CD14-positive monocyte (primary cell): ENCODE measurements around the gene SPSB4. TPM values are rescaled to one million over a fixed set of nuclear protein-coding genes. Genes with fewer than 3 reads are reported as not detected.
A peak's percentile ranks its signal among the peaks of the same experiment; 100 is the strongest.
"Not testable (repeated sequence)": the region's sequence is repeated elsewhere in the genome, so short reads cannot be mapped to it uniquely, and the experiment has no call there.

Experiments
- DNase-seq, 3 donors: peaks; one replicate each; pipeline ENCODE4 v3.0.0-alpha.2; 2011 to 2022
- H2AFZ ChIP-seq: 2 replicates; pipeline ENCODE4 v1.6.0; 2012; ENCODE audit warnings: mild to moderate bottlenecking, low read depth, low read length, inconsistent platforms; ENCODE audit not compliant: insufficient read depth, poor library complexity, severe bottlenecking
- H3K27ac ChIP-seq, 2 donors: 1 replicate in 1 of 2; 2 replicates in 1 of 2; pipeline ENCODE4 v1.5.1; 2012 to 2013; ENCODE audit warnings: low read length in 2 of 2, control low read depth in 1 of 2, inconsistent platforms in 1 of 2, low read depth in 1 of 2, mild to moderate bottlenecking in 1 of 2
- H3K27me3 ChIP-seq, 2 donors: one replicate each; pipeline versions ENCODE4 v1.6.0 to v1.6.1; 2011 to 2013; ENCODE audit warnings: low read length in 2 of 2; ENCODE audit not compliant: control insufficient read depth in 2 of 2, insufficient read depth in 2 of 2
- H3K36me3 ChIP-seq, 2 donors: replicated peaks in 1 of 2; 1 replicate in 1 of 2; 2 replicates in 1 of 2; pipeline versions ENCODE4 v1.5.1 to v1.6.1; 2012 to 2013; ENCODE audit warnings: low read length in 2 of 2, control low read depth in 1 of 2, inconsistent platforms in 1 of 2, mild to moderate bottlenecking in 1 of 2; ENCODE audit not compliant: insufficient read depth in 2 of 2, control insufficient read depth in 1 of 2
- H3K4me1 ChIP-seq, 2 donors: 1 replicate in 1 of 2; 2 replicates in 1 of 2; pipeline versions ENCODE4 v1.5.1 to v1.6.1; 2012 to 2013; ENCODE audit warnings: low read length in 2 of 2, control low read depth in 1 of 2, inconsistent platforms in 1 of 2, mild to moderate bottlenecking in 1 of 2, moderate library complexity in 1 of 2; ENCODE audit not compliant: insufficient read depth in 2 of 2, control insufficient read depth in 1 of 2
- H3K4me2 ChIP-seq: replicated peaks from 2 replicates; pipeline ENCODE3; 2012; ENCODE audit warnings: low read length, moderate library complexity, mild to moderate bottlenecking; ENCODE audit not compliant: poor library complexity, severe bottlenecking; ENCODE audit errors: extremely low read depth
- H3K4me3 ChIP-seq, 3 experiments: fragments of 200-600 bp in 1 of 3; sonication (generic) in 1 of 3; replicated peaks in 1 of 3; 1 replicate in 2 of 3; 2 replicates in 1 of 3; pipeline ENCODE4 v1.5.1; 2011 to 2013; ENCODE audit warnings: low read length in 3 of 3, mild to moderate bottlenecking in 3 of 3, control low read depth in 2 of 3, low read depth in 2 of 3, inconsistent platforms in 1 of 3, moderate library complexity in 1 of 3
- H3K79me2 ChIP-seq: 2 replicates; pipeline ENCODE4 v1.6.0; 2012; ENCODE audit warnings: mild to moderate bottlenecking, control low read depth, inconsistent platforms, low read length, moderate library complexity; ENCODE audit not compliant: insufficient read depth
- H3K9ac ChIP-seq: 2 replicates; pipeline ENCODE4 v1.6.0; 2017; ENCODE audit warnings: low read length, mild to moderate bottlenecking; ENCODE audit not compliant: insufficient read depth, poor library complexity, severe bottlenecking
- H3K9me3 ChIP-seq, 2 donors: replicated peaks in 1 of 2; 1 replicate in 1 of 2; 2 replicates in 1 of 2; pipeline versions ENCODE4 v1.5.1 to v1.6.1; 2012 to 2013; ENCODE audit warnings: low read length in 2 of 2, control low read depth in 1 of 2; ENCODE audit not compliant: control insufficient read depth in 1 of 2, insufficient read depth in 1 of 2
- H4K20me1 ChIP-seq: 2 replicates; pipeline ENCODE4 v1.6.0; 2012; ENCODE audit warnings: mild to moderate bottlenecking, low read length, control low read depth, moderate library complexity; ENCODE audit not compliant: insufficient read depth
- H3K27ac Mint-ChIP-seq, 7 donors: one replicate each; pipeline ENCODE4 v1.8.0; 2020; ENCODE audit warnings: mild to moderate bottlenecking in 7 of 7, mixed read lengths in 7 of 7, moderate library complexity in 6 of 7, inconsistent platforms in 2 of 7
- H3K27me3 Mint-ChIP-seq, 3 donors: one replicate each; pipeline ENCODE4 v1.8.0; 2021 to 2022; ENCODE audit warnings: low read depth in 3 of 3, mild to moderate bottlenecking in 3 of 3, mixed read lengths in 3 of 3, moderate library complexity in 3 of 3, inconsistent platforms in 1 of 3
- H3K36me3 Mint-ChIP-seq, 2 donors: one replicate each; pipeline ENCODE4 v1.8.0; 2020; ENCODE audit warnings: mixed read lengths in 2 of 2, inconsistent platforms in 1 of 2, mild to moderate bottlenecking in 1 of 2
- H3K4me1 Mint-ChIP-seq: one replicate; pipeline ENCODE4 v1.8.0; 2020; ENCODE audit warnings: mild to moderate bottlenecking, mixed read lengths
- H3K4me3 Mint-ChIP-seq, 2 donors: one replicate each; pipeline ENCODE4 v1.8.0; 2020; ENCODE audit warnings: mild to moderate bottlenecking in 2 of 2, mixed read lengths in 2 of 2, moderate library complexity in 1 of 2
- H3K9me3 Mint-ChIP-seq, 7 donors: one replicate each; pipeline ENCODE4 v1.8.0; 2020 to 2022; ENCODE audit warnings: mixed read lengths in 7 of 7, mild to moderate bottlenecking in 6 of 7, moderate library complexity in 6 of 7, inconsistent platforms in 2 of 7
- CTCF ChIP-seq: fragments of 200-600 bp; IDR thresholded peaks from one replicate; pipeline ENCODE4 v1.8.0; 2022; ENCODE audit warnings: antibody characterized with exemption, mild to moderate bottlenecking
- WGBS: methylation state at CpG from one replicate; pipeline ENCODE4 v1.1.5; 2013; ENCODE audit warnings: missing lambda C conversion rate; ENCODE audit not compliant: insufficient coverage; 5-methylcytosine and 5-hydroxymethylcytosine counted together
- intact Hi-C, 2 donors: fragments of 100-400 bp; cut with micrococcal nuclease; formaldehyde crosslinking; loops; one replicate each; pipeline versions ENCODE4 v1.15.0 to v1.15.1; 2023
- polyA plus RNA-seq, 3 donors: library from polyadenylated mRNA; depleted of rRNA in 1 of 3; unstranded in 2 of 3; stranded (reverse) in 1 of 3; fragments of 300-500 nt in 2 of 3; fragments of >200 nt in 1 of 3; fragmentation: Illumina TruSeq in 2 of 3; gene quantifications; 1 replicate in 2 of 3; 2 replicates in 1 of 3; pipeline ENCODE4 v1.2.3, GENCODE V29; 2012 to 2021

The SPSB4 gene
- polyA plus RNA-seq, 3 donors, result not detected

GRCh38 chr3:141115789-141116541, 64.8 kb downstream of the SPSB4 start:
- peak overlapping the region in 1 of 7 donors; percentile 55 for H3K27ac Mint-ChIP-seq
- Histone ChIP-seq H3K4me2 (no peak overlapping the region), H3K4me3 (no peak overlapping the region), H2AFZ (no peak overlapping the region), H3K9ac (no peak overlapping the region), H3K4me1 (no peaks in the 10 kb centered on the region), H4K20me1 (no peaks in the 10 kb centered on the region), H3K79me2 (no peaks in the 10 kb centered on the region), H3K27me3 (no peaks in the 10 kb centered on the region), H3K27ac (no peak overlapping the region), H3K9me3 (no peaks in the 10 kb centered on the region), H3K36me3 (no peaks in the 10 kb centered on the region)
- peaks cover 0 to 9% (median 2%) of the 10 kb centered on the region in 7 donors for H3K9me3 Mint-ChIP-seq
- no peaks in the 10 kb centered on the region for H3K36me3 Mint-ChIP-seq
- no peak for TF ChIP-seq CTCF
- peaks cover 0 to 7% (median 5%) of the 10 kb centered on the region in 3 donors for H3K27me3 Mint-ChIP-seq
- no peak overlapping the region for H3K4me3 Mint-ChIP-seq
- H3K4me1 Mint-ChIP-seq, result no peaks in the 10 kb centered on the region
- intact Hi-C loops, result no loop called here
- WGBS, result 0% methylated on average over 1 of the region's 3 CpGs
- no peak for DNase-seq

- Histone ChIP-seq H3K36me3 (no peaks in the 10 kb centered on the region), H3K9me3 (no peaks in the 10 kb centered on the region), H3K4me3 (no peak overlapping the region), H3K27me3 (no peaks in the 10 kb centered on the region), H3K27ac (no peak overlapping the region), H3K79me2 (no peaks in the 10 kb centered on the region), H2AFZ (no peak overlapping the region), H3K4me2 (no peak overlapping the region), H3K9ac (no peak overlapping the region), H3K4me1 (no peaks in the 10 kb centered on the region), H4K20me1 (no peaks in the 10 kb centered on the region)
- Mint-ChIP-seq H3K4me3 (no peak overlapping the region), H3K9me3 (peaks cover under 1 to 9% (median 2%) of the 10 kb centered on the region in 7 donors), H3K27ac (no peak overlapping the region), H3K36me3 (no peaks in the 10 kb centered on the region), H3K4me1 (no peaks in the 10 kb centered on the region), H3K27me3 (peaks cover 0 to 7% (median 4%) of the 10 kb centered on the region in 3 donors)
- no peak for TF ChIP-seq CTCF
- intact Hi-C loops, result no loop called here
- DNase-seq, result no peak
- no CpG with 5 or more reads among the region's 1 CpG for WGBS
These were observed 65.6 kb downstream of the SPSB4 start for GRCh38 chr3:141116721-141117120.

- H3K4me2 ChIP-seq, H3K36me3 ChIP-seq, H3K4me1 ChIP-seq, DNase-seq, H3K9me3 ChIP-seq, H3K9me3 Mint-ChIP-seq, H3K79me2 ChIP-seq, H2AFZ ChIP-seq, H4K20me1 ChIP-seq, H3K4me1 Mint-ChIP-seq, H3K27me3 Mint-ChIP-seq, intact Hi-C loops, H3K4me3 Mint-ChIP-seq, H3K9ac ChIP-seq, H3K27me3 ChIP-seq, H3K4me3 ChIP-seq, H3K27ac ChIP-seq, H3K27ac Mint-ChIP-seq, H3K36me3 Mint-ChIP-seq: not testable (repeated sequence)
- no CpG with 5 or more reads among the region's 1 CpG for WGBS
These were observed 66.8 kb downstream of the SPSB4 start for GRCh38 chr3:141117982-141118381.
